SU-DHL-6 (cell line): Measurements from ENCODE around the gene SNX18.

ENCODE experiments used
- CTCF ChIP-seq: fragments of 200-600 bp; sonication (generic); IDR thresholded peaks from one replicate; pipeline ENCODE4 v1.5.1; 2017; ENCODE audit warnings: antibody characterized with exemption, mild to moderate bottlenecking, low read length, moderate library complexity; ENCODE audit not compliant: insufficient read depth, poor library complexity, severe bottlenecking
- EZH2phosphoT487 ChIP-seq: fragments of 200-600 bp; sonication (generic), shearing (Covaris generic); conservative IDR thresholded peaks from 2 replicates; pipeline ENCODE4 v1.6.1; 2018; ENCODE audit warnings: mild to moderate bottlenecking, antibody characterized with exemption, low read length, moderate library complexity, mixed read lengths

DNA sequence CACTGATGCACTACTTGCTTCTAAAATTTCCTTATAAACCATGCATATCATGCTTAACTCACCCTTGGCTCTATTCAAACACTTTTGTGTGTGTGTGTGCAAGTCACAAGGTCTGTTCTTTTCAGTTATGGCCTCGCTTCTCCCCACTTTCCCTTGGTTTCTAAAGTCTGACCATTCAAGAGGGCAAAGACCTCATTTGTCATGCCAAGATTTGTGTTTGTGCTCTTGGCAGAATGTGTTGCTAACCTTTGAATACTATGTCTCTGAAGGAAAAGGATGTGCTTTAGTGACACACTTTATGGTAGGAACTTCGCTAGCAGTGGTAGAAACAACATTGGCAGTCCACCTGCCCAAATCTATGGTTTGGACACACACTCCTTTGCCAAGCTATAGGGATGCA, 50.4 kb downstream of the SNX18 start:
- TF ChIP-seq CTCF (no peak), EZH2phosphoT487 (no peak)
